Osteoblast (primary cell): ENCODE measurements around the gene HES6. TPM values are rescaled to one million over a fixed set of nuclear protein-coding genes. Genes with fewer than 3 reads are reported as not detected.

Experiments
- DNase-seq: peaks from one replicate; pipeline ENCODE4 v3.0.0; 2011; ENCODE audit warnings: low spot score, mixed read lengths; ENCODE audit not compliant: insufficient read length; ENCODE audit errors: missing footprints
- H2AFZ ChIP-seq: 2 replicates; pipeline ENCODE4 v1.6.0; 2011; ENCODE audit warnings: mild to moderate bottlenecking, low read length
- H3K27ac ChIP-seq: 2 replicates; pipeline ENCODE4 v1.5.1; 2011; ENCODE audit warnings: mild to moderate bottlenecking, low read depth, low read length, moderate library complexity
- H3K27me3 ChIP-seq: 2 replicates; pipeline ENCODE4 v1.6.0; 2012; ENCODE audit warnings: mild to moderate bottlenecking, control low read depth, inconsistent platforms, low read length, moderate library complexity; ENCODE audit not compliant: insufficient read depth
- H3K36me3 ChIP-seq: 2 replicates; pipeline ENCODE4 v1.5.1; 2011; ENCODE audit warnings: mild to moderate bottlenecking, low read length, control low read depth, moderate library complexity; ENCODE audit not compliant: insufficient read depth
- H3K4me1 ChIP-seq: 2 replicates; pipeline ENCODE4 v1.5.1; 2011; ENCODE audit warnings: mild to moderate bottlenecking, low read length, control low read depth, moderate library complexity; ENCODE audit not compliant: insufficient read depth
- H3K4me2 ChIP-seq: 2 replicates; pipeline ENCODE4 v1.6.0; 2011; ENCODE audit warnings: mild to moderate bottlenecking, low read length; ENCODE audit not compliant: insufficient read depth
- H3K4me3 ChIP-seq: fragments of 200-600 bp; sonication (generic); 3 replicates; pipeline ENCODE4 v1.5.1; 2012; ENCODE audit warnings: mild to moderate bottlenecking, low read length, inconsistent platforms; ENCODE audit not compliant: insufficient read depth
- H3K79me2 ChIP-seq: 2 replicates; pipeline ENCODE4 v1.6.0; 2012; ENCODE audit warnings: mild to moderate bottlenecking, low read length, control low read depth, inconsistent platforms; ENCODE audit not compliant: insufficient read depth
- H3K9me3 ChIP-seq: 2 replicates; pipeline ENCODE4 v1.5.1; 2011; ENCODE audit warnings: low read depth, low read length, control low read depth
- H4K20me1 ChIP-seq: 2 replicates; pipeline ENCODE4 v1.6.0; 2012; ENCODE audit warnings: mild to moderate bottlenecking, low read length, control low read depth; ENCODE audit not compliant: insufficient read depth
- total RNA-seq: library from RNA; depleted of rRNA; stranded (reverse); fragments of >200 nt; gene quantifications from 2 replicates; pipeline ENCODE4 v1.2.3, GENCODE V29; 2012
- TF ChIP-seq, protein P1 (sequence below): IDR thresholded peaks from 2 replicates; pipeline ENCODE4 v1.5.1; 2011; ENCODE audit warnings: mild to moderate bottlenecking, low read depth, low read length, moderate library complexity; ENCODE audit errors: extremely low read depth

HES6 gene
- total RNA-seq, 1 donor: 4.0 TPM

DNA sequence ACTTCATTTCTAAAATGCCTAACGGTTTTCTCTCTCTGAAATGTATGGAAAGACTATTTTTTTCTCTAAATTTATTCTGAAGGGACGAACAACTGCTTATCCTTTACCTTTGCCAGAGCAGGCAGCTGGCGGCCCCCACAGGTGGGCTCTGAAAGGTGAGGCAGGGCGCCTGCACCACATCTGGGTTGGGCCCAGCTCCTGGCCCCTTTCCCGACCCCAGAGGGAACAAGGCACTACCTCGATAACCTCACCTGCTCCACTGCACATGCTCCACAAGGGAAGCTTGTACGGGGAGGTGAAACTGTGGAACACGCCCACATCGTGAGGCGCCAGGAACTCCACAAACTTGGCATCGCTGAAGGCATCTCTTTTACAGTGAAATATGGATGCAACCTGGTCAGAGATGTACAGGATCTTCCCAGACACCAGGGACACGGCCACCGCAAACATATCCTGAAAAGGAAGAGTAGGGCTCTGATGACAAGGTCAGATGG, 31.3 kb upstream of the HES6 start:
- no peak overlapping the region for H3K4me2 ChIP-seq
- H4K20me1 ChIP-seq: no peaks in the 10 kb centered on the region
- peaks cover 13% of the 10 kb centered on the region for H3K36me3 ChIP-seq
- no peak for DNase-seq
- H3K27me3 ChIP-seq: no peaks in the 10 kb centered on the region
- no peak overlapping the region for H2AFZ ChIP-seq
- no peak overlapping the region for H3K27ac ChIP-seq
- H3K4me3 ChIP-seq: no peak overlapping the region
- no peaks in the 10 kb centered on the region for H3K79me2 ChIP-seq
- no peaks in the 10 kb centered on the region for H3K9me3 ChIP-seq
- TF ChIP-seq, protein P1, sequence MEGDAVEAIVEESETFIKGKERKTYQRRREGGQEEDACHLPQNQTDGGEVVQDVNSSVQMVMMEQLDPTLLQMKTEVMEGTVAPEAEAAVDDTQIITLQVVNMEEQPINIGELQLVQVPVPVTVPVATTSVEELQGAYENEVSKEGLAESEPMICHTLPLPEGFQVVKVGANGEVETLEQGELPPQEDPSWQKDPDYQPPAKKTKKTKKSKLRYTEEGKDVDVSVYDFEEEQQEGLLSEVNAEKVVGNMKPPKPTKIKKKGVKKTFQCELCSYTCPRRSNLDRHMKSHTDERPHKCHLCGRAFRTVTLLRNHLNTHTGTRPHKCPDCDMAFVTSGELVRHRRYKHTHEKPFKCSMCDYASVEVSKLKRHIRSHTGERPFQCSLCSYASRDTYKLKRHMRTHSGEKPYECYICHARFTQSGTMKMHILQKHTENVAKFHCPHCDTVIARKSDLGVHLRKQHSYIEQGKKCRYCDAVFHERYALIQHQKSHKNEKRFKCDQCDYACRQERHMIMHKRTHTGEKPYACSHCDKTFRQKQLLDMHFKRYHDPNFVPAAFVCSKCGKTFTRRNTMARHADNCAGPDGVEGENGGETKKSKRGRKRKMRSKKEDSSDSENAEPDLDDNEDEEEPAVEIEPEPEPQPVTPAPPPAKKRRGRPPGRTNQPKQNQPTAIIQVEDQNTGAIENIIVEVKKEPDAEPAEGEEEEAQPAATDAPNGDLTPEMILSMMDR: no peak
- H3K4me1 ChIP-seq: no peaks in the 10 kb centered on the region

DNA sequence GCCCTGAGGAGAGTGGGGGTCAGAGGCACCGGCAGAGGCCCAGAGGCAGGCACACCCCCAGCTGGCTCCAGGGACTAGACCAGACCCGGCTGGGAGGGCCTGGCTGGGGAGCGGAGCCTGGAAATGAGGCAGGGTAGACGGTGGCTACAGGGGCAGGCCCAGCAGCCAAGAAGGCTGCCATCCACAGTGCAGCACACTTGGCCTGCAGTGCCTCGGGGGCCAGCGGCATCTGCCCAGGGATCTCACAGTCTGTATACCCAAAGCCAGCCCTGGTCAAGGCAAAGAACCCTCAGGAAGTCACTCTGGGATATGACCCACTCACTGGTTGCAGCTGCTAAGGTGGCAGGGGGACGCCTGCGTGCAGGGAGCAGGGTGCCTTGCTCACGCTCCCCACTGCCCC, 30.8 kb upstream of the HES6 start:
- Histone ChIP-seq H3K36me3 (peaks cover 12% of the 10 kb centered on the region), H3K79me2 (no peaks in the 10 kb centered on the region), H3K27ac (no peak overlapping the region), H3K27me3 (no peaks in the 10 kb centered on the region), H2AFZ (no peak overlapping the region), H3K4me2 (no peak overlapping the region), H3K9me3 (no peaks in the 10 kb centered on the region), H3K4me1 (no peaks in the 10 kb centered on the region), H3K4me3 (no peak overlapping the region), H4K20me1 (no peaks in the 10 kb centered on the region)
- DNase-seq: no peak
- TF ChIP-seq, protein P1: no peak

DNA sequence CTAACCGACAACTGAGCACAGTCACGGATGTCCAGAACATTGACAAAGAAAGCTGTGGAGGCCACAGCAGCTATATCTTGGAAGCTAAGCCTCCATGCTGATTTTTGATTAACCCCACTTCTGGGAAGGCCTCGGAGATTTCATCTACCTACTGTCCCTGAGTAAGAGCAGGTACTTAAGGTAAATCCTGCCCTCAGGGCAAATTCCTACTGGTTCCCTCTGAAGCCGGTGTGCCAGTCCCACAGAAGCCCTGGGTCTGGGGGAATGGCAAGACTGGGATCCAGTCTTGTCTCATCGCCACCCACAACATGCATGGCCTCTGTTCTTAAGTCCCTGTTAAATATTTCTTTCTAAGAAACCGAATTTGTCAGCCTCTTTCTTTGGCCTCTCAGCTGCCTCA, 29.9 kb upstream of the HES6 start:
- Histone ChIP-seq H3K27ac (no peak overlapping the region), H4K20me1 (no peaks in the 10 kb centered on the region), H3K9me3 (no peaks in the 10 kb centered on the region), H3K4me2 (no peak overlapping the region), H3K27me3 (no peaks in the 10 kb centered on the region), H2AFZ (no peak overlapping the region), H3K79me2 (no peaks in the 10 kb centered on the region), H3K4me1 (no peaks in the 10 kb centered on the region), H3K4me3 (no peak overlapping the region), H3K36me3 (peaks cover 10% of the 10 kb centered on the region)
- TF ChIP-seq, protein P1: no peak
- DNase-seq: no peak

DNA sequence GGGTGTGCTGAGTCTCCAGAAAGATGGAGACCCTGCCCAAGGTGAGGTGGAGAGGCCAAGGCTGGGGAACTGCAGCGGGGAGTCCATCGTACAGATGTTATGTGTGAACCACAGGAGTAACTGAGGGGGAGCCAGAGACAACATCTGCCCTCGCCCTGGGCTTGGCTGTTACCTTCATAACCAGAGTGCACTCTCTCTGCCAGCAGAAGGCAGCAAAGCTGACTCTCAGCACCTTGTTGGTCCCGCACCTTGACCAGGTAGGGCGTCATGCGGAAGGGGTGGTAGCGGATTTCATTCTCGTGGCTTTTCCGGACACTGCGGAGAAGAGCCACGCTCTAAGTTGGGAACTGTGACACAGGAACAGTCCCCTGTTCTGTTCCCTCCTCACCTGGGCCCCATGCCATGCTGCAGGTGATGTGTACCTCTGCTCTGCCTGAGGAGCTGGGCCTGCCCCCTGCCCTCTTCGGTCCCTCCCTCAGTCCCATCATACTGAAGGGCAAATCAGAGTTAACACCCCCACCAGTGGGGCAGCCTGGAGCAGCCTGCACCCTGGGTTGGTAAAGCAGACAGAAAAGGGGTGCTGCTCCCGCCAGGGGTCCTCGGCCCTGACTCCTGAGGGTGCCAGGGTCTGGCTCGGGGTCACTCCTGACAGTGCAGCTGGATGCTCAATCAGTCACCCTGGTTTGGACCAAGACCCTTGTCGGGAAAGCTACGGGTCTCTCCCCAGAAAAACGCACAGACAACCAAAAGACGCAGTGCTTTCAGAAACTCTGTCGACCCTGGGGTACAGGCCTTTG, 28.2 kb upstream of the HES6 start:
- H2AFZ ChIP-seq: no peak overlapping the region

More for the DNA sequence above, 28.2 kb upstream of the HES6 start:
- DNase-seq: no peak
- TF ChIP-seq, protein P1: no peak
- Histone ChIP-seq H3K9me3 (no peaks in the 10 kb centered on the region), H4K20me1 (no peaks in the 10 kb centered on the region), H3K4me3 (no peak overlapping the region), H3K79me2 (no peaks in the 10 kb centered on the region), H3K27ac (no peak overlapping the region), H3K4me2 (no peak overlapping the region), H3K4me1 (peaks cover 2% of the 10 kb centered on the region), H3K27me3 (no peaks in the 10 kb centered on the region), H3K36me3 (peaks cover 9% of the 10 kb centered on the region)
